Left lobe of liver (tissue), 2 donors: ENCODE data around the gene IGF2BP1. TPM values are rescaled to one million over a fixed set of nuclear protein-coding genes. Genes with fewer than 3 reads are reported as not detected.

Source experiments
- ATAC-seq: fragments of 200-7000 bp; cut with Tn5 transposase; one replicate; pipeline ENCODE4 v1.9.1; 2020; ENCODE audit warnings: mild to moderate bottlenecking, moderate library complexity
- DNase-seq: peaks from one replicate; pipeline ENCODE4 v3.0.0-alpha.2; 2020; ENCODE audit warnings: low spot score
- total RNA-seq: library from RNA; stranded (reverse); gene quantifications from one replicate; pipeline ENCODE4 v1.2.1, GENCODE V29; 2021
- donor health status: DM: no; HTN: no; CAD: no; lungs with moderate emphysema.
- donor health status: DM: no; HTN: yes; CAD: no.

IGF2BP1 gene
- total RNA-seq = 1.2 TPM

DNA sequence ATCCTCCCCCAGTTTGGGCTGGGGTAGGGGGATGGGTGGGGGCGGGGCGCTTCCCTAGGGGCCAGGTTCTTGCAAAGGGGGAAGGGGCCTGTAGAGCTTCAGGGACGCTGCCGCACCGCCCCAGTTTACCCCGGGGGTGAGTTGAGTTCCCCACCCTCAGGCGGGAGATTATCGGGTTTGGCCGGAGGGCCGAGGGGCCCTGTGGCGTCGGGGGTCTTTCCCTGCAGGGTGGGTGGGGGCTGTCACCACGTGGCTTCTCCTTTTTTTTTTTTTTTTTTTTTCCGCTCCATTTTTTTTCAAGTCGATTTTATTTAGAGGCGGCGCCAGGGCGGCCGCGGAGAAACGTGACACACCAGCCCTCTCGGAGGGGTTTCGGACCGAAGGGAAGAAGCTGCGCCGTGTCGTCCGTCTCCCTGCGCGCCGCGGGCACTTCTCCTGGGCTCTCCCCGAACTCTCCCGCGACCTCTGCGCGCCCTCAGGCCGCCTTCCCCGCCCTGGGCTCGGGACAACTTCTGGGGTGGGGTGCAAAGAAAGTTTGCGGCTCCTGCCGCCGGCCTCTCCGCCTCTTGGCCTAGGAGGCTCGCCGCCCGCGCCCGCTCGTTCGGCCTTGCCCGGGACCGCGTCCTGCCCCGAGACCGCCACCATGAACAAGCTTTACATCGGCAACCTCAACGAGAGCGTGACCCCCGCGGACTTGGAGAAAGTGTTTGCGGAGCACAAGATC lies at the start of gene IGF2BP1:
Gene IGF2BP1 (plus strand): TSS at position 283 of the 724 bp plus-strand sequence. CDS start 361 bp downstream, at position 644.
- peak; percentile 33 for DNase-seq
- no peak for ATAC-seq

DNA sequence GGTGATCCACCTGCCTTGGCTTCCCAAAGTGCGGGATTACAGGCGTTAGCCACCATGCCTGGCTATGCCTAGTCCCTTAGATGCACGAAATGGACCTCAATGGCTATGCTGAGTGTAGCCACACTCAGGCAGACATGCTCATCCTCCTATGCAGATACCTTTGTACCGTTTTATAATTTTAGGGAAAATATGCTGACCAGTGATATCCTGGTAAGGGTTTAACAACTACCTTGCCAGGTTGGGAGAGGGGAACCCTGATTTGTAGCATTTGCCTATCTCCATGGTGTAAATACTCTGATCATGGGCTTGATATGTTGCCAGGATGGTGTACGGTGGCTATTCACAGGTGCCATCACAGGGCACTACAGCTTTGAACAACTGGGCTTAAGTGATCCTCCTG lies 45.6 kb upstream of the IGF2BP1 start:
- ATAC-seq = no peak

DNA sequence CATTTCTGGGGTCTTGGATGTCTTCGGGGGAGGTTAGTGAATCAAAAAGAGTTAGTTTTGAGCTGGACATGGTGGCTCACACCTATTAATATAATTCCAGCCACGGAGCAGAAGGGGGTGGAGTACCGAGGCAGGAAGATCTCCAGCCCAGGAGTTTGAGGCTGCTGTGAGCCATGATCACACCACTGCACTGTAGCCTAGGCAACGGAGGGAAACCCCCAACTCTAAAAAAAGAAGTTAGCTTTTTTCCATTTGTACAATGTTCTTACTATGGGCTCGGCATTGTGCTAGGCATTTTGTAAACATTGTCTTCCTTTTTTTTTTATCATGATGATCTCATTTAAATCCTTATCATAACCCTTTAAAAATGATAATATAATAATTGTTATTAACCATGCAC lies 44.3 kb upstream of the IGF2BP1 start:
- no peak for DNase-seq
- ATAC-seq = no peak

More for the DNA sequence above, 45.6 kb upstream of the IGF2BP1 start:
- DNase-seq = no peak

- ATAC-seq (no peak), DNase-seq (no peak)
These were observed 42.9 kb upstream of the IGF2BP1 start for GRCh38 chr17:48954300-48954755.

GRCh38 chr17:48960834-48961515 lies 36.2 kb upstream of the IGF2BP1 start:
- no peak for DNase-seq
- no peak for ATAC-seq

- no peak for DNase-seq
- no peak for ATAC-seq
These were observed 35.5 kb upstream of the IGF2BP1 start for GRCh38 chr17:48961516-48962233.

DNA sequence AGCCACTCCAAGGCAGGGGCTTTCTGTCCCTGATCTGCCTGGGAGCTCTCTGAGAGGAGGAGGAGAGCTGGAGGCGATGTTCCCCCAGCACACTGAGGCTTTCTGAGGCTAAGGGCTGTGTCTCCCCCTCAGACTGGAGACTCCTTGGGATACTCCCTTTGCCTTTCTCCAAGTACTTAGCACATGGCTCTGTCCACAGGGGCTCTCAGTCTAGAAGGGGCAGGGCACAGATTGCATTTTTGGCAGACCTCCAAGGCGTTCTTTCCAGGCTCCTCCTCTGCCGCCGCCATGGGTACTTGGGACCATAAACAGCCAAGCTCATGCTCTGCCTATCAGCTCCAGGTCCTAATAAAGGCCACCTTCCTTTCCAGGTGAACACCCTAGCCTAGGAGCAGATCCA lies 27.0 kb upstream of the IGF2BP1 start:
- no peak for DNase-seq
- ATAC-seq = no peak

- DNase-seq (no peak), ATAC-seq (no peak)
These were observed 26.1 kb upstream of the IGF2BP1 start for GRCh38 chr17:48970865-48971687.

DNA sequence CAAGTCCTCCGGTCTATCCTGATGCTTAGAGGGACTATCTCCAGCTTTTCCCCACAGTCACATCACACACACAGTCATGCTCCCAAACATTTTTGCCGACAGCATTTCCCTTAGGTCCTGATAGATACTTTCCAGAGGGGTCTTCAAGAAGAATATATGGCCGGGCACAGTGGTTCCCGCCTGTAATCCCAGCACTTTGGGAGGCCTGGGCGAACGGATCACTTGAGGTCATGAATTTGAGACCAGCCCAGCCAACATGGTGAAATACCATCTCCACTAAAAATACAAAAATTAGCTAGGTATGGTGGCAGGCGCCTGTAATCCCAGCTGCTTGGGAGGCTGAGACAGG lies 24.5 kb upstream of the IGF2BP1 start:
- ATAC-seq (no peak), DNase-seq (no peak)

DNA sequence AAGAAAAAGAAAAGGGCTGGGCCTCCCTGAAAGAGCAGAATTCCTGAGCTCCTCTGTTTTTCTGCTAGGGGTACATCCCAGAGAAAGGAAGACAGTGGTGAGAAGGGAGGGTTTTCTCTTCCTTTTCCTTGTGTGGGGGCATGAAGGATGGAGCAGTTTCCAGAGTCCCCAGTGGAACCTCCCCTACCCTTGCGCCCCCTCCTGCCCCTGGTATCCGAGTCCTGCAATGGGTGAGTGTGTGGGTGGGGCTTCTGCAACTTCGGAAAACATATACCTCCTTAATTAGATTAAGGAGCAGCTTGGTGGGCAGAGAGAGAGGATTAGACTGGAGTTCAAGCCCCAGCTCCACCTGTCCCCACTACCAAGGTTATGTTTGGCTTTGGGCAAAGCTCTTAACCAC lies 23.4 kb upstream of the IGF2BP1 start:
- DNase-seq = no peak
- ATAC-seq = no peak

- DNase-seq (no peak), ATAC-seq (no peak)
These were observed 15.2 kb upstream of the IGF2BP1 start for GRCh38 chr17:48981927-48982539.

GRCh38 chr17:48985436-48986245 lies 11.5 kb upstream of the IGF2BP1 start:
- DNase-seq (peak; percentile 12), ATAC-seq (no peak)

GRCh38 chr17:48989100-48989499 lies 8.1 kb upstream of the IGF2BP1 start:
- ATAC-seq = no peak
- no peak for DNase-seq

GRCh38 chr17:48990882-48991357 lies 6.3 kb upstream of the IGF2BP1 start:
- ATAC-seq (no peak), DNase-seq (no peak)

- no peak for DNase-seq
- no peak for ATAC-seq
These were observed 4.7 kb upstream of the IGF2BP1 start for GRCh38 chr17:48992444-48992843.

DNA sequence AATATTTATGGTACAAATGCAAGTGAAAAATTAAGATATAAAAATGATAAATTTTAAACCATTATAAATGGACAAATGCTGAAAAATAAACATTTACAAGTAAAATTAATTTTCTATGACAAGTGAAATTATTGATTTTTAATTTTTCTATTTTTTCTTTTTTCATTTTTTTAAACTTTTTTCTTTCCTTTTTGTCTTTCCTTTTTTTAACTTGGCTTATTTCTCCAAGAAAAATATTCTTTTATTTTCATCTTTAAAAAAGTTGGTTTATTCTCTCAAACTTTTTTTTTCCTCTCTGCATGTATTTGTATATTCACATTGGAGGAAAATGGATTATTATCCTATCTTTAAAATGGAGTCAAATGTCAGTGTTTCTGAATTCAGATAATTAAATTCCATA lies 3.9 kb upstream of the IGF2BP1 start:
- DNase-seq = no peak
- no peak for ATAC-seq

DNA sequence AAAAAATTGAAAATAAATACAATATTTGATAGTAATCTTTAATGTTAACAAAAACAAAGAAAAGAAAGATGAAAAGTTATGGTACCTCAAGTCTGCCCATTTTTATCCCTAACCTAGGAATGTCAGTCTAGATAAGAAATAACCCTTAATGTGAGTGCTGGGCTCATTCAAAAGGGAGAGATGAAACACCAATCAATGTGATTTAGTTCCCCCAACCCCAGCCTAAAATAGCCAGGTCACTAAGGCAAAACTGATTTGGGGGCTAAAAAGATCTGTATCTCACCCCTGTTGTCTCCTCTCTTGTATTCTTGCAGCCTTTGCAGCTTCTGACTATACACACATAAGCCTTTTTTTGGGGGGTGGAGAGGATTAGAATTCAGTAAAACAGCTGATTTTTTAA lies 3.2 kb upstream of the IGF2BP1 start:
- no peak for ATAC-seq

GRCh38 chr17:48994549-48995303 lies 2.5 kb upstream of the IGF2BP1 start:
- DNase-seq = no peak
- no peak for ATAC-seq

More for the DNA sequence above, 3.2 kb upstream of the IGF2BP1 start:
- DNase-seq = no peak
